Vagina (tissue), 2 donors: Measurements from ENCODE around the gene LIFR.

ENCODE experiments used
- CTCF ChIP-seq, 3 experiments: fragments of 450-650 bp in 2 of 3; fragments of 200-600 bp in 1 of 3; sonication (generic) in 1 of 3; IDR thresholded peaks; one replicate each; pipeline ENCODE4 v1.5.1; 2017 to 2019; ENCODE audit warnings: antibody characterized with exemption in 3 of 3, mild to moderate bottlenecking in 2 of 3, moderate library complexity in 2 of 3
- POLR2A ChIP-seq, 2 donors: fragments of 450-650 bp; IDR thresholded peaks; one replicate each; pipeline ENCODE4 v1.6.1; 2017; ENCODE audit warnings: antibody characterized with exemption in 2 of 2, mild to moderate bottlenecking in 2 of 2, moderate library complexity in 2 of 2

GRCh38 chr5:38543886-38544285 lies 12.6 kb downstream of the LIFR start:
- TF ChIP-seq CTCF (IDR thresholded peaks at IDR 0.05): no peak
- no peak for TF ChIP-seq POLR2A (IDR thresholded peaks at IDR 0.05)
